Cortex of kidney (tissue), 1 donor: ENCODE results near the gene WBP1L.

Experiments
- DNase-seq: peaks from one replicate; lab custom pipeline; 2025; lab: John Stamatoyannopoulos, UW

WBP1L gene

DNA sequence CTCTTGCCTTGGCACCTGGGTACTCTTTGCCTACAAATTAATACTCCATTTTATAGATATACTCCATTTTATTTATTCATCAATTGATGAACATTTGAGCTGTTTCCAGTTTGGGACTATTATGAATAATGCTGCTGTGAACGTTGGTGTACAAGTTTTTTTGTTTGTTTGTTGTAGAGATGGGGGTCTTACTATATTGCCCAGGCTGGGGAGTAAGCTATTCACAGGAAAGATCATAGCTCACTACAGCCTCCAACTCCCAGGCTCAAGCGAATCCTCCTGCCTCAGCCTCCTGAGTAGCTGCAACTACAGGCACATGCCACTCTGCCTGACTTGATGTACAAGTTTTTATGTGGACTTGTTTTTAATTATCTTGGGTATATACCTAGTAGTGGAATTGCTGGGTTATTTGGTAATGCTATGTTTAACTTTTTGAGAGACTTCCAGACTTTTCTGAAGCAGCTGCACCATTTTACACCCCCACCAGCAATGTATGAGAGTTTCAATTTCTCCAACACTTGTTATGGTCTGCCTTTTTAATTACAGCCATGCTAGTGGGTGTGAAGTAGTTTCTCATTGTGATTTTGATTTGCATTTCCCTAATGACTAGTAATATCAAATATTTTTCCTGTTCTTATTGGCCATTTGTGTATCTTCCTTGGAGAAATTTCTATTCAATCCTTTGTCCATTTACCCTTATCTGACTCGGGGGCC, 15.9 kb downstream of the WBP1L start:
- no peak for DNase-seq

DNA sequence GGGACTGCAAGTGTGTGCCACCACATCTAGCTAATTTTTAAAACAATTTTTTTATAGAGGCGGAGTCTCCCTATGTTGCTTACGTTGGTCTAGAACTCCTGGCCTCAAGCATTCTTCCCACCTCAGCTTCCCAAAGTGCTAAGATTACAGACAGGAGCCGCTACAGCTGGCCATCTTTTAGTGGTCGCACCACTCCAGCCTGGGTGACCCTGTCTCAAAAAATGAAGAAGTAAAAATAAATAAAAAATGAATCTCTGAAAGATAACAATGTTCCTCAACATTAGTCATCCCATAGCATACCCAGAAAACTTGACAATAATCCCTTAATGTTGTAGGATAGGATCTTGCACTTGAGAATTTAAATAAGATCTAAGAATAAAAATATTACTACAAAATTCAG, 18.2 kb downstream of the WBP1L start:
- DNase-seq = no peak

DNA sequence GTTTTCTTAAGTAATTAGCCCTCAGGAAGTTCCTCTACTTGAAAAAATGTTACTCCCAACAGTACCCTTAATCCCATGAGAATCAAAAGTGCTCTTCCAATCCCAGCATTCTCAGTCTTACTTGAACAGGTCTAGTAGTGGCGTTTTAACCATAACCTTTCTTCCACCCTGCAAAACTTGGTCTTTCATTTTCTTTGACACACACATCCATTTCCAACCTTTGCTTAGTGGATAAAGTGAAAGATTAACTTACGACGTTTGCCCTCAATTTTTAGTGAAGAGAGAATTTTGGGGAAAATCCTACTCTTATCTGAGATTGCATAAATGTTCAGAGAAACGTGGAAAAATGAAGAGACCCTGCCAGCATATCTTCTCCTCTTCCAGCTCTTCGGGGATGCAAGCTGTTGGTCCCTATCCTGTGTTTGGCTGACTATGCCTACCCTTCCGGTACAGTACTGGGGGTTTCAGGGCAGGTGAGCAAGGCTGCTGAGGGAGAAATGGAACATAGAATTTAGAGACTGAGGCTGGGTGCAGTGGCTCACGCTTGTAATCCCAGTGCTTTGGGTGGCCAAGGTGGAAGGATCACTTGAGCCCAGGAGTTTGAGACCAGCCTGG, 18.8 kb downstream of the WBP1L start:
- no peak for DNase-seq

DNA sequence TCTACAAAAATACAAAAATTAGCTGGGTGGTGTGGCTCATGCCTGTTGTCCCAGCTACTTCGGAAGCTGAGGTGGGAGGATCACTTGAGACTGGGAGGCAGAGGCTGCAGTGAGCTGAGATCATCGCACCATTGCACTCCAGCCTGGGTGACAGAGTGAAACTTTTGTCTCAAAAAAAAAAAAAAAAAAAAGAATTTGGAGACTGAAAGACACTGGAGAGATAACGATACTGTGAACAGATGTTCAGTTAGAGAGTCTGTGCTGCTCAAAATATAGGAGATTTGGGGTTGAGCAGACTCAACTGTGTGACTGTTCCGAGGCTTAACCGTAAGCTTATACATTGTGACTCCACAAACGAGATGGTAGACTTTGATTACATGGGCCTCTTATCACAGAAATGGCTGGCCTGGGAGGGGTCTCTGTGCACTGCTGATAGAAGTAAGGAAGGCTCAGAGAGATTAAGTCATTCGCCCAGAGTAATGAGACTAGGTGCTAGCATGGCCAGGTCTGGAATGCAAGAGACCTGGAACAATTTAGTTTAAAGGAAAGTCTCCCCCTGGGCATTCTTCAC, 19.4 kb downstream of the WBP1L start:
- no peak for DNase-seq

DNA sequence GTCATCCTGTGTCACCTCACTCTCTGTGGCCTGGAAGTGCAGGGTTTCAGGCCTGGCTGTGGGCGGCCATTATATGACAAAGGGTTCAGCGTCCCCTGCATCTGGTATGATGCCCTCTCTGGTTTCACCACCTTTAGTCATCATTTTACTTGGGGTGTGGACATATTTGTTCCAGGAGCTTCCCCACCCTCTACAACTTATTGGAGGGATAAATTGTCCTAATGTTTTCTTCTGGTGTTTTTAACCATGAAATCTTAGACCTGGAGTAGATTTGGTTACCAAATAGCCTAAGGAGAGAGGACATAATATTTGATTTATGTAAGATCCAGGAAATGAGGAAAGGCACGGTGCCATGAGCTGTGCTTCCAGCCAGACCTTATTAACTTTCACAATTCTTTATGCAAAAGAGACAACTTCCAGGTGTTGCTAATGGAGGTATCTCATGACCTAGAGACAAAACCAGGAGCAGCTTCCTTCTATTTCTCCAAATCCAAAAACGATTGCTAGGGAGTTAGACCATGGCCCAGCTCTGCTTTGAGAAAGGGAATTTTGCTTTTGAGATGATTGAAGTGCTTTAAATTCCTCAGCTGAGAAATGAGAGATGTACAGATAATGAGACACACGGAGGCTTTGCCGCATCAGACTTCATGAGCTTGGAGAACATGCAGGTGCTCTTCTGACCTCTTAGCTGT, 20.9 kb downstream of the WBP1L start:
- DNase-seq = no peak

DNA sequence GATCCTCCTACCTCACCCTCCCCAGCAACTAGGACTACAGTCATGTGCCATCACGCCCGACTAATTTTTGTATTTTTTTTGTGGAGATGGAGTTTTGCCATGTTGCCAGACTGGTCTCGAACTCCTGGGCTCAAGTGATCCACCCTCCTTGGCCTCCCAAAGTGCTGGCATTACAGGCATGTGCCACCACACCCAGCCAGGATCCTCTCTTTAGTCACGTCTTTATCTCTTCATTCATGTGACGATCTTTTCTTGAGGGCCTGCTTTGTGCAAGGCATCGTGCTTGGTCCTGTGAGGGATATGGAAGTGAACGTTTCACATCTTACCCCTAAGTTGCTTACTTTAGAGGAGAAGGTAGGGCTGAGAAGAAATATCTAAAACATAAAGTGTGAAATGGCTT, 21.6 kb downstream of the WBP1L start:
- DNase-seq = no peak

DNA sequence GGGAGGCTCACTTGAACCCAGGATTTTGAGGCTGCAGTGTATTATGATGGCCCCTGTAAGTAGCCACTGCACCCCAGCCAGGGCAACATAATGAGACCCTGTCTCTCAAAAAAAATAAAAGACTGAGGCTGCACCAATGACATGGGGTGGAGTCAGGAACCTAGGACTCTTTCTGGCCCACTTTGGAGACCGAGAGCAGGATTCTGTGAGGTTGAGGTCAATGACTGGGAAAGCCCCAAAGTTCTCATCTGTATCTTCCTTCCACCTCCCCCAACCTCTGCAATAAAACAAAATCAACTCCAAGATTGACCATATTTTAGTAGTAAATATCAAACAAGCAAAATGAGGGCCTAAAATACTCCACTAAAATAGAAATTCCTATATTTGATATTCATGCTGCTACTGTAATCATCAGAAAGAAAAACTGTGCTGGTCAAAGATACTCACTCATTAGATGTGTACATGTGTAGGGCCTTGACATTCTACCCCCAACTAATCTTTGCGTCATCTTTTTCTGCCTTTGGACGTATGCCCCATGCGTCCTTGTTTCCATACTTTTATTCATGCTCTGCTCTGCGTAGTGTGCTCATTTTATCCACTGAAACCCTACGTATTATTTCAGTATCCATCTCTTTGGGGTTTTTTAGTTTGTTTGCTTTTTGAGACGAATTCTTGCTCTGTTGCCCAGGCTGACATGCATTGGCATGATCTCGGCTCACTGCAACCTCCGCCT, 23.8 kb downstream of the WBP1L start:
- DNase-seq = no peak

DNA sequence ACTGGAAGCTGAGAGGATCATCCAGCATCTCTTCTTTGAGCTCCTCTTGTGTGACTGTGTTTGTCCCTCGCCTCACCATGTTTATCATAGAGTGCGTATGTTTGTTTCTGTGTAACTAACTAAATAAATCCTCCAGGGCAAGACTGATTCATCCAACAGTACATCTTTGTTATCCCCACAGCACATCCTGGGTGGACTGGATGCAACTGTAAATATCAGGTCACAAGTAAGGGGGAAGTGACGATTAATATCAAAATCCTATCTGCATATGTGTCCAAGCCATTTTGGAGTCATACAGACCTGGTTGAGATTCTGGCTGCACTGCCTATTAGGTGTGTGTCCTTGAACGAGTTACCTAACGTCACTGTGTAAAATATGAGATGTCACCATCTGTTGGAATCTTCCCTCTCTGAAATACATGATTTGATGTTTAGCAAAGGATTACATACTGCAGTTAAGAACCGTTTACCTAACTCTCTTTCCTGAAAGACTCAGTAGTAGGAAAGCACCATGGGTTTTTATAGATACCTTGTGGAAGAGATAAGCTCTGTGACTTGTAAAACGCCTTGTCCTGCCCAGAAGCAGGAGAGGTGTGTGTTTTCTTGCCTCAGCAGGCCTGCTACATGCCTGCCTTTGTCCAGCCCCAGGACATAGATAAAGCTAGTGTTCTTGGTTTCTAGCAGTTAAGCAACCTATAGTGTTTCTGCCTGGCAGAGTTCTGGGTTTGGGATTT, 25.8 kb downstream of the WBP1L start:
- no peak for DNase-seq

DNA sequence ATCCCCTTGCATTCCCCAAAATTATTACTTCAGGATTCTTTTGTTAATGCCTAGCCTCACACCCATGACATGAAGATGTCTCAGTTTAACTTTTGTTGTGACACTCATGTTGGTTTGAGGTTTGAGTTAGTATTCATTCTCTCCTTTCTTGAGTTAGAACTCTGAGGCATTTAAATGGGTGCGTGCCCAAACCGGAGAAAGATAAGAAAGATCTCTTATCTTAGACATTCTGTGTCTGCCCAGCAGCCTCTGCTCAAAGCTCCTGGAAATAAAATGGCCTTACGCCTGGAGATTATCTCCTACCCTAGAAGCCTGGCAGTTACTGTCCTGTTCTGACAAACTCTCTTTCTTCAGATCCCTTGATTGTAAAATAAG, 26.3 kb downstream of the WBP1L start:
- no peak for DNase-seq

DNA sequence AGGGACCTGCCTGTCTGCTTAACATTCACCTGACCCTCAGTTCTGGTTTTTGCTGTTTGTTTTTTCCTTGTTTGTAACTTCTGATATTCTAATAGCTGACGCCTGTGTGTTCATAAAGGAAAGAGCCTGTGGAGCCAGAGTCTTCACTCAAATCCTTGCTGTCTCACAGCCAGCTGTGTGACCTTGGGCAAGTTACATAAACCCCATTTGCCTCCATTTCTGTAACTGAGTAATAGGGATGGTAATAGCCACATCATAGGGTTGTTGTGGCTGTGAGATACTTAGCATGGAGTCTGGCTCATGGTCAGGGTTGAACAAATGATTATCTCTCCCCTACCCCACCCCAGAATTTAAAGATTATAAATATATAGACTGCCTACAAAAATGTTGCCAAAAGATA, 27.0 kb downstream of the WBP1L start:
- DNase-seq = no peak

DNA sequence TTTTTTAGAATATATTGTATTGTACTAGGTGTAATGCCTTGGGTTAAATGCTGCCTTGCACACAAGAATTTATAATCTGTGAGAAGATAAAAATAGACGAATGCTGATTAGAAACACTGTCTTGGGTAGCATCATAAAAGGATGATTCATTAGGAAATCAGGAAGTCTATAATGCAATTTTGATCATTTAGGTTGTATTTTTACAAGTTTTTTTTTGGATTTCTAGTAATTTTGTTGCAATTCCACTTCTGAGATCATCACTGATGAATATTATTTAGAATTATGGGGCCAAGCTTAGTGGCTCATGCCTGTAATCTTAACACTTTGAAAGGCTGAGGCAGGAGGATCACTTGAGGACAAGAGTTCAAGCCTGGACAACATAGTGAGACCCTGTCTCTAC, 29.6 kb downstream of the WBP1L start:
- DNase-seq = no peak

DNA sequence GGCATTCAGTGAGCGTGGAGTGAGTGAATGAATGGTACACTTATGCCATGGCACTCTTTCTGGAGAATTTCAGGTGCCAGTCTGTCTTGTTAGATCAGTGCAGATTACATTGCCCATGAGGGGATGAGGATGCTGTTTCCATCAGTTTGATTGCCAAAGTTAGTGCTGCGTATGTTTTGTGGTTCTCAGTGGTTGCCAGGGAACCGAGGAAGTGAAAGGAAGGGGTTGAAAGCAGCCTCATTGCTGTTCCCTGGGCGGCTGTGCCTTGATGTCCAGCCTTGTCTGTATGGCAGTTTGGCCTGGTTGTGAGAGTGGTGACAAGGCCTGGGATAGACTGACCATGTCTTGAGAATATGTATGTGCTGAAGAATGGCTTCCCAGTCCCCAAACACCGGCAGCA, 30.2 kb downstream of the WBP1L start:
- no peak for DNase-seq

DNA sequence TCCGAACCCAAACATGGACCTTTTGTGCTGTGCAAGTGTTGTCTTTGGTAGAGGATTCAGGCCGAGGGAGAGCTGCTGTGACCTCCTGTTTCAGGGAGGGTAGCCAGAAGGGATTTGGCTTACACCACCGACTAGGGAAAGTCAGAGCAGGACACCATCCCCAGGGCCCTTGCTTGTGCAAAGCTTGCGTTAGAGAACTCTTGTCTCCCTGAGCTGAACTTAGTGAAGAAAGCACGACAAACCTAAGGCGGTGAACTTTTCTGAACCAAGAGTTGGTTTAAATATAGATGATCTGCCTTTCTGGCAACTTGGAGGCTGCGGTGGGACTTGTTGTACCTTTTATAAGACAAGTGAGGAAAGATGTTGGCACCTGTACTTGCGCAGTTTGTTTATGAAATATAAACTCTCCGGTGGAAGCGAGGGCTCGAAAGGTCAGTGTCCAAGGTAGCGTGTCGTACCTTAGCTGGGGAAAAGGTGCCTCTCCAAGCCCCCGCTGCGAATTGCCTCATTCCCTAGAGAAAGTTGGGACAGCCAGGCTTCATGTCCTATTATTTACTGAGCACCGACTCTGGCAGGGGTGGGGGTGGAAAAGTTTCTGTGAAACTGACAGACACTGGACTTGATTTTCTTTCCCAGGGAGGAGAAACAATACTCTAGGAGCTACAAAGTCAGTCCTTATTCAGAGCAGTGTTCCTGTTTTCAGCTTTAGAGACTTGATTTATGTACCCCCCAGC, 31.6 kb downstream of the WBP1L start:
- no peak for DNase-seq

DNA sequence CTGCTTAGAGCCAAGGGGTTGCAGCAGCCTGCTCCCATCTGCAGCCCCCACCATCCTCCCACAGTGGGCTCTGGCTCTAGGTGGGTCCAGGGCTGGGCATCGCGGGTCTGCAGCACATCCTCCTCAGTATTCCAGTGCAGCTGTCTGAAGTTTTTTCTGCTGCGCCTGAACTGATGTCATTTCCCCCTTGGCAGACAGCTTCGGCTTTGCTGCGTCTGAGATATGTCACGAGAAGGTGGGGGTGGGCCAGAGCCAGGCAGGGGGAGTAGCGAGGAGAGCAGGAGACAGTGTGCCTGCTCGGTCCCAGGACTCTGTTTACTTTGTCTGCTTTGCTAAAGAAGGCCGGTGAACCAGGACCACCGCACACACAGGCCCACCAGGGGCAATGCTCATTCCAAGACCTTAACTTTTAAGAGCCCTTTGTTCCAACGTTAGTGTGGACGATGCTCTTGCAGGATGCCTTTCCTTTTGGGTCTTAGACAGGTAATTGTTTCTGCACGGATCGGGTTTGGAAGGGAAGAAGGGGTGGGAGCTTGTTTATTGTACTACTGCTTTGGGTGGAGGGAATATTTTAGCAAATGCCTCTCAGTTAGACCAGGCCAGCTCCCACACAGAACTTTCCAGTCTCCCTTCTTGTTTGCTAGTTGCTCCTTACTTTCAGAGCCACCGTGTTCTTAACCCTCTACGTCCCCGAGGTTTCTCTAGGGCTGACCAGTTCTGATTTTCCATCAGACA, 32.4 kb downstream of the WBP1L start:
- no peak for DNase-seq

DNA sequence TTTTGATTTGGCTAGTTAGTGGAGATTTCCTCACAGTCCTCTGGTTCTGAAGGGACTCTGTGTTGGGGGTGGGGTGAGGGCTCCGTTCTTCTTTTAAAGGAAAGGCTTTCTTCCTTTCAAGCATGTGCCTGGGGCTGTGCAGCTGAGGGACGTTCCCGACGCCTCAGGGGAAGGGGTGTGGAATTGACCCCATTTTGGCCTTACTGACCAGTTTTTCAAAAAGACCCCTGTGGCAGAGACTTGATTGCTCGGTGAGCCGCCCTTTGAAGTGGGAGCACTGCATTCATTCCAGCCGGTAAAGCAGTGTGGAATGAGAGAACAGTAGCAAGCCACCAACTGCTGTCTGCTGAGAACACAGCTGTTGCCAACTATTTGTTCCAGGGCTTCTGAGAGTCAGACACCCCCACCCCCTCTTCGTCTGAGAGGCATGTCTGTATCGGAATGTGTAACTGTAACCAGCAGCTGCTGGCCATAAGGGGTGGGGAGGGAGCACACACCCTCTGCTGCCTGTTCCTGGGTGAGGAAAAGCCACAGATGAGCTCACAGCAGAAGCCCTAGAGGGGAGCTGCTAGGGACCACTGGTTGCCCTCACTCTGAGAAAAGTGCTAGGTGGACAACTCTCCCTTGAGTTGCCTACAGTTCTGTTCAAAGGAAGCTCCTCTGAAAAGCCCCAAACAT, 33.2 kb downstream of the WBP1L start:
- no peak for DNase-seq

DNA sequence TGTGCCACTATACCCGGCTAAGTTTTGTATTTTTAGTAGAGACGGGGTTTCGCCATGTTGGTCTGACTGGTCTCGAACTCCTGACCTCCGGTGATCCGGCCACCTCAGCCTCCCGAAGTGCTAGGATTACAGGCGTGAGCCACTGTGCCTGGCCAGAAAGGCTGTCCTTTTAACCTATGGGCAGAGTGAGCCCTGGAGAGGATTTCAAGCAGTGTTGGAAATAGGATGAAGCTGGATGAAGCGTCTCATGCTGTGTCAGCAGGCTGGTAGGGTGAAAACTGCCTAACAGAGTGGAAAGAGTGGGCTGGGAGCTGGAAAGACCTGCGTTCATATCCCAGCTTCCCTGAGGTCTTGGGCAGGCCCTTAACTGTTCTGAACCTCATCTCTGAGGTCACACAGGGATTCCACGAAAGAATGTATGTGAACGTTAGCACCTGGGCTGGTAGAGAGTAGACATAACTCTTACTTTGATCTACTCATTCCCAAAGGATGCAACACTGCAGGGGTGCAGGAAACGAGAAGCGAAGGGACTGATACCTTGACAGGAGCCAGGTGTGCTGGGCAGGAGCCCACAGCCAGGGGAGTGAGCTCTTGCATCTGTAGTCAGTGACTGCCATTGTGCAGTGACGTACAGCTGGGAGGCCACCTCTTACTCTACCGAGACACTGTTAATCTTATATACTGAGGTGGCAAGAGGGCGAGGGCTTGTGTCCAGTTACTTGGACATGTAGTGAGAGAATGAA, 34.1 kb downstream of the WBP1L start:
- no peak for DNase-seq

DNA sequence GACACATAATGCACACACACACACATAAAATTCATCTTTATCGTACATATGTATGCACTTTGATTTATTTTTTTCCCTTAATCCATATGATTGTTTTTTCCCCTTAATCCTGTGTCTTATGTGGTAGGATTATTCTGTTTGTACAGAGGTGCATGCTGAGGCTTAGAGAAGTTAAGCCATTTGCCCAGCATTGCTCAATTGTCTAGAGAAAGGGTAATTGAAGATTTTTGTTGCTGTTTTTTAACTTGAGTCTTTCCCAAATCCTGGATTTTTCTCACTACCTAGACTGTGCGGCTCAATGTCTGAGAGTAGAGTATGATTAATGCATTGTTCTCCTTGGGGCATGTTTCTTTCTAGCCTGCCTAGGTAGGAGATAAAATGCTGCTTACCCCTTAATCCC, 35.0 kb downstream of the WBP1L start:
- DNase-seq = no peak

DNA sequence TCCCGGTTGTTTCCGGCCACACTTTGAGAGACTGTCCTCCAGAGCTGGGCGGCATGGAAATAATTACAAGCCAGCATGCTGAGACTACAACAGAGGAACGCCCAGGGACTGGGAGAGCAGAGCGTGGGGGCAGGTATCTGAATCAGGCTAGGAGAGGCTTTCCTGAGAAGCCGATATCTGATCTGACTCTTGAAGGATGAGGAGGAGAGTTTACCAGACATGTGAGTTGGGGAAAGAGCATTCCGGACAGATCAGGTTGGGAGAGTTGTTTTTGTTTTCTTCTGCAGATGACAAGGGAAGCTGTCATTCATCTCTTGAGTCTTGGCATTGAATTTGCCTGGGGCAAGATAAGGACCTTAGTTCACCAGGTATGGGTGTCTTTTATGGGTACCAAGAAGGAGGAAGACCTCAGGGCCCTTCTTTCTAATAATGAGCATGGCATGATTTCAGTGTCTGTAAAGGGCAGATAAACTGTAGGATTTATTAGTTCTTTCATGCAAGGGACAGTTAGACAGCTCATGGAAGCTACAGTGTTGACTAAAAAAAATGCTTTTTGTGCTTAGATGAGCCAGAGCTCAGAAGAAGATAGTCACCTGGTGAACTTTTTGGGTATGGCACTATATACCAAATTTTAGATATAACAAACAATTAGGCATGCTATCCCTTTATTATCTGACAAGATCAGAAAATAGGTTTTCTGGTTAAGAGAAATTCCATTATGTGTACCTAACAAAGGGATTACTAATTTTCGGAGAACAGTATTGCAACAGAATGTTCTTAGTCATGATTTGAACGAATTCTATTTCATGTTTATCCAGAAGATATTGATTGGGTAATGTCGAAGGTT, 36.2 kb downstream of the WBP1L start:
- DNase-seq = no peak
